D721Med (cell line): ENCODE results near the gene MVB12B.

ENCODE experiments used
- DNase-seq: peaks from one replicate; pipeline ENCODE4 v3.0.0; 2011; ENCODE audit warnings: low spot score; ENCODE audit not compliant: insufficient read length
- FAIRE-seq: peaks from 2 replicates; lab custom pipeline; 2011; peaks lifted over from hg19 to GRCh38; lab: Jason Lieb, UNC
- TF ChIP-seq, protein P1 (sequence below): IDR thresholded peaks from 2 replicates; pipeline ENCODE4 v1.5.1; 2012; ENCODE audit warnings: mild to moderate bottlenecking, control low read depth; ENCODE audit not compliant: insufficient read depth; ENCODE audit errors: missing control alignments

Gene MVB12B

GRCh38 chr9:126503333-126504085 lies 176.9 kb downstream of the MVB12B start:
- FAIRE-seq (no peak), DNase-seq (no peak)
- TF ChIP-seq, protein P1, sequence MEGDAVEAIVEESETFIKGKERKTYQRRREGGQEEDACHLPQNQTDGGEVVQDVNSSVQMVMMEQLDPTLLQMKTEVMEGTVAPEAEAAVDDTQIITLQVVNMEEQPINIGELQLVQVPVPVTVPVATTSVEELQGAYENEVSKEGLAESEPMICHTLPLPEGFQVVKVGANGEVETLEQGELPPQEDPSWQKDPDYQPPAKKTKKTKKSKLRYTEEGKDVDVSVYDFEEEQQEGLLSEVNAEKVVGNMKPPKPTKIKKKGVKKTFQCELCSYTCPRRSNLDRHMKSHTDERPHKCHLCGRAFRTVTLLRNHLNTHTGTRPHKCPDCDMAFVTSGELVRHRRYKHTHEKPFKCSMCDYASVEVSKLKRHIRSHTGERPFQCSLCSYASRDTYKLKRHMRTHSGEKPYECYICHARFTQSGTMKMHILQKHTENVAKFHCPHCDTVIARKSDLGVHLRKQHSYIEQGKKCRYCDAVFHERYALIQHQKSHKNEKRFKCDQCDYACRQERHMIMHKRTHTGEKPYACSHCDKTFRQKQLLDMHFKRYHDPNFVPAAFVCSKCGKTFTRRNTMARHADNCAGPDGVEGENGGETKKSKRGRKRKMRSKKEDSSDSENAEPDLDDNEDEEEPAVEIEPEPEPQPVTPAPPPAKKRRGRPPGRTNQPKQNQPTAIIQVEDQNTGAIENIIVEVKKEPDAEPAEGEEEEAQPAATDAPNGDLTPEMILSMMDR, result no peak

DNA sequence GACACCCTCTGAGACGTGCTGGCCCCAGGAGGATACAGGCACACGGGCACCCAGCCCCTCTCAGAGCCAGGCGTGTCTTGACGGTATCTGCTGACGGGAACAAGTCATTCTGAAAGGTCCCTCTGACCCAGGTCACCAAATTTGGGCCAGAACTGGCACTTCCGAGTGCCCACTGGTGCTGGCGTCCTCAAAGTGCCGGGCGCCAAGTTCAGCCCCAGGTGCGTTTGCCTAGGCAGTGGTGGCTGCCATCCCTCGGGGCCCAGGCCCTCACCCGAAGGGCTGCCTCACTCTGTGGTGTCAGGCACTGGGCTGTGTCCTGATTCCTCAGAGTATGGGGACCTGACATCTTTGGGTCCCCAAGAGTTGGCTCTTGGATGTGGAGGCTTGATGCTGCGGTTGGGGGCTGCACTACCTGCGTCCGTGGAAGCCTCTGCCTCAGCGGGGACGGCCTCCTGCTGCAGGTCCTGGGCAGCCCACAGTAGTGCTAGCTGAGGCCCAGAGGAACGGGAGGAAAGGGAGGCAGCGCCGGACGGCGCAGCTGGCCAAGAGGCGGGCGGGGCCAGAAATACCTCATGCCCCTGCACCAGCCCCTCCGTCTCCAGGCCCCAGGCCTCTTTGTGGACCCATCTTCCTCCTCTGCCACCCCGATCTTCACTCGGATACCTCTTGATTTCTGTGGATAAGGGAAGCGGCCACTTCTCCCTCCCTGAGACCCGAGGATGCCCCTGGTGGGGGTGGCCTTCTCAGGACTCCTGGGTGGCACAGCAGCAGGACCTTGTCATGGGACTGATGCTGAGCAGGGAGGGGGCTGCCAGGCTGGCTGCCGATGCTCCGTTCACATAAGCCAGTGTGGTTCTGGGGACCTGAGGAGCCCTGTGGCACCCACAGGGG lies 177.7 kb downstream of the MVB12B start:
- no peak for DNase-seq
- TF ChIP-seq, protein P1, result no peak
- no peak for FAIRE-seq

DNA sequence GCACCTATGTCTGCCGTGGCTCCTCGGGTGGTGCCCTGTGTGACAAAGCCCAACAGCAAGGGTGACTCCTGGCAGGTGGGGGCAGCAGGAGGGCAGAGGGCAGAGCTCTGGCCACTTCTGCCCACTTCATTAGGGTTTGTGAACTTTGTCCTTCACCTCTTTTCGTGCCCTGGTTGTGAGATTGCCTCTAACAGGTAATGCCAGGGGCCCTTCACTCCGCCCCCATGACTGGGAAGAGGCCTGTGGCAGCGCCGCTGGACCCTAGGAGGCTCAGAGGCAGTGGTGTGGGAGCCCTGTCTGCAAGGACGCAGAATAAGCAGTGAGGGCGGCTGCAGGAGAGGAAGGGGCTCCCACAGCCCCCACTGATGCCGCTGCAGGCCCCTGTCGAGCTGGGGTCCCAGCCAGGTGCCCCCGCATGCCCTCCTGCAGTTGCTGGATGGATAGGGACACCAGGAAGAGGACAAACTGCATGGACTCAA lies 178.4 kb downstream of the MVB12B start:
- DNase-seq, result no peak
- TF ChIP-seq, protein P1, result no peak
- no peak for FAIRE-seq

DNA sequence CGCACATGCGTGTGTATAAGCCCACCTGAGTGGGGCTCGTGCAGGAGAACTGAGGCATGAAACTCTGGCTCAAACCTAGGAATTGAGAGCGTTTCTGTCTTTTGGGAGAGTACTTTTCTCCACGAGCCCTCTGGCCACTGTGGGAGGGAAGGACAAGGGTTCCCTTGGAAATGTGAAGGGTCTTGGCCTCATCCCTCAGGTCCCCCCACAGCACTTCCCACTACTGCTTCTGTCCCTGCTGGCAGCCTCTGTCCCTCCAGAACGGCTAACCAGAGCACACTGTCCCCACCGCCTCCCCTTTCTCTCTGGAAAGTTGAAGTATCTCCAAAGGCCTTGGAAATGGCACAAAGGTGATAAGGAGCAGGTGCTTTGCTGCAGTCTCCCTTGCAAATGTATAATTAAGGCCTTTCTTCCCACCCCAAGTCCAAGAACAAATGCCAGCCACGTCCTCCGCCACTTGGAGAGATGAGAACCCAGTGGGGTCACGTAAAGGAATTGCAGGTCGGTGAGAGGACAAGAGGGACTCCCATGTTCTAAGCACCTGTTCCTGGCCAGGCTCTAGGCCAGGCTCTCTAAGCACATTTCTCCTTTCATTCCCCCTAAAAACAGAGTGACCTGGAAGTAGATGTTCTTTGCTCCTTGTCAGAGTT lies 179.2 kb downstream of the MVB12B start:
- TF ChIP-seq, protein P1, result no peak
- DNase-seq, result no peak
- no peak for FAIRE-seq

DNA sequence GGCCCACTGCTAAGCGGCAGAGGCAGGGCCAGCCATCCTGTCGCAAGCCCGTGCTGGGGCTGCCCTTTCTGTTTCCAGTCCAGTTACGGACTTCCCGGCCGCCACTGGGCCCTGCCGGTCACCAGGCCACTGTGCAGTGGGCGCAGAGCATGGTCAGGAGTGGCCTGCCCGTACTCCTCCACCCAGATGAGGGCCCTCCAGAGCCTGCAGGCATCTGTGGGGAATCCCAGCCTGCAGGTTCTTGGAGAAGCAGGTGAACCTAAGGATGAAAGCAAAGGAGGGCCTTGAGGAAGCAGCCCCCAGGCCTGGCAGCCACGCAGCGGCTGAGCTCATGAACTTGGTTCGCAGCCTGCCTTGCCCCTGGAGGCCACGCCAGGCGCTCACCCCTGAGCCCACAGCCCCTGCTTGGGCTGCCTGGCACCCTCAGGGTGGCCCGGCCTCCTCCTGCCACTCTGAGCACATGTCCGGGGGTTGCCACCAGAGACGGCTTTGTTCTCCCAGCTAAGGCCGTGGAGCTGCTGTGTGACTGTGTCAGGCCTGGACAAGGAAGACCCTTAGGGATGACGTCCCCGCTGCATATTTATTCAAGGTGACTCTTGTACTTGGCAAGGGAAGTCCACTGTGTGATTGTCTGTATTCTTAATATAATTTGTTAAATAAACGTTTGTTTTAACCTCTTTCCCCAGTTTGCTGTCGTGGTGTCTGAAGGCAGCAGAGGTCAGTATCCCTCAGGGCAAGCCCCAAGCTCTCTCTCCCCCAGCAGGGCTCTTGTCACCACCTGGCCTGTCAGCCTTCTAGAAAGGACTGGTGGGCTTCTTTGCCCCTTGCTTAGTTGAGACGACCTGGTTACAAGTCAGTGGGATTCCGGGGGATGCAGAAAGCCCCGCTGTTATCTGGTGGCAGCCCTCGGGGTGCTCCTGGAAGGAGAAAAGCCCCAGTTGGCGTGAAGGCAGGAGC lies 180.0 kb downstream of the MVB12B start:
- no peak for DNase-seq
- FAIRE-seq, result no peak
- TF ChIP-seq, protein P1, result no peak
